GM13976 (cell line): ENCODE results near the gene DNAAF9.

ENCODE experiments used
- DNase-seq: peaks from one replicate; pipeline ENCODE4 v3.0.0; 2012; ENCODE audit warnings: low spot score
- CTCF ChIP-seq: IDR thresholded peaks from 2 replicates; pipeline ENCODE4 v1.5.1; 2012; ENCODE audit warnings: borderline replicate concordance, mild to moderate bottlenecking; ENCODE audit not compliant: insufficient read depth; ENCODE audit errors: extremely low read depth, missing control alignments, control extremely low read depth
- in situ Hi-C: fragments of 300-500 bp; cut with MboI; formaldehyde crosslinking; loops from one replicate; pipeline ENCODE4 v1.12.0; 2022; ENCODE audit warnings: low sequenced_read_pairs, mixed read lengths, inconsistent platforms; ENCODE audit not compliant: unreplicated experiment

The DNAAF9 gene

GRCh38 chr20:3413393-3413889, 6.0 kb upstream of the DNAAF9 start:
- in situ Hi-C loops = no loop called here
- no peak for TF ChIP-seq CTCF
- no peak for DNase-seq

- no peak for DNase-seq
- TF ChIP-seq CTCF = no peak
- in situ Hi-C loops = no loop called here
Observed at GRCh38 chr20:3412600-3413392, 5.3 kb upstream of the DNAAF9 start.

- in situ Hi-C loops = no loop called here
- no peak for TF ChIP-seq CTCF
- no peak for DNase-seq
Observed at GRCh38 chr20:3410464-3410863, 3.0 kb upstream of the DNAAF9 start.

- no peak for DNase-seq
- TF ChIP-seq CTCF = no peak
- in situ Hi-C loops = no loop called here
Observed at GRCh38 chr20:3409417-3409816, 1.9 kb upstream of the DNAAF9 start.

- DNase-seq = peak; percentile 91
- peak; percentile 7 for TF ChIP-seq CTCF
- in situ Hi-C loops = no loop called here
Observed at GRCh38 chr20:3407771-3408637, 535 bp upstream of the DNAAF9 start.

- DNase-seq = peak; percentile 30
- in situ Hi-C loops = no loop called here
- no peak for TF ChIP-seq CTCF
Observed at GRCh38 chr20:3406481-3407039, 909 bp downstream of the DNAAF9 start.
